Cerebellar cortex (tissue), 1 donor: ENCODE data around the gene NFIA.
A peak's percentile ranks its signal among the peaks of the same experiment; 100 is the strongest.

ENCODE experiments used
- DNase-seq: peaks from one replicate; pipeline ENCODE4 v3.0.0-alpha.2; 2015; ENCODE audit warnings: low spot score

The NFIA gene

DNA sequence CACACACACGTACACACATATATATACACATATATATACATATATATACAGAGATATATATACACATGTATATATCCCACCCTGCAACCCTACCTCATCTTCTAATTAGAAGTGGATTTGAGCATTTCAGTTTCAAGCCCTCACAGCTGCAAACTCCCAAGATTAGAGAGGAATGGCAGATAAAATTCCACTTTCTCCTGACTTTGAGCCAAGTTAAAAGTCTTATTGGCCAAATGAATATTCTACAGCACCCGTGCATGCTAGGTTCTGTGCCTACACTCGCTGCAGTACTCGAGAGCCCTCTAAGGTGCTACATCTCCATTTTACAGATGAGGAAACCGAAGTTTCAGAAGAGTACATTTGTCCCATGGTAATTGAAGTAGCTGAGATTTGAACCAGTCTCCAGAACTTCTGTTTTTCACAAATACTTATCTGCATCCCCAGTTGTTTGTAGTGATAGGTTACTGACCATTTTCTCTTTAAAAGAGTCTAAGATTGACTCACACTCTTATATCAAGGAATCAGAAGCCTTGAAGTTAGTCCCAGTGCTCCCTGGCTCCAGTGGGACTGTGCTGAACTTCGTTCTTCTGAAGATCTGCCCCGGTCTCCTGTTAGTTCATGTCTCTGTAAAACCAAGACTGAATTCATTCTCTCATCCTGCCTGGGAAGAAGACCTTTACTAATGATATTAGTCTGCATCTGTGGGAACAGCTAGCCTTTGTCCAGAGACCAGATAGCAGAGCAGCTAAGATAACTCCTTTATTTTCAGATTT is 350.4 kb downstream of the NFIA start:
- DNase-seq = no peak

DNA sequence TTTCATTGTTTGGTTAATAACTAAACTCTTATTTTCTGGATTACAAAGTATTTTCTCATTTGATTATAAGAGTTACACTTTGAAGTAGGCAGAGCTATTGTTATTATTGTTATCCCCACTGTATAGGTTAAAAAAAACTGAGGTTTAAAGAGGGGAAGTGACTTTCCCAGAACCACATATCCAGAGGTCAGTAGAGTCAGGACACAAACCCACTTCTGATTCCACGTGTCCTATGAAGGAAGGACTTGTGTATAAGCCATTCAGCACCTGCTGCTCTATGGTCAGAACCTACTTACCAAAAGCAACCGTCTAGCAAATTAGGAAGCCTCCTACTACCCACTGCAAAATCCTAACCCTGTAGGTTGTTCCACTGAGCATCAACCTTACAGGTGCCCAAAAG is 351.3 kb downstream of the NFIA start:
- no peak for DNase-seq

DNA sequence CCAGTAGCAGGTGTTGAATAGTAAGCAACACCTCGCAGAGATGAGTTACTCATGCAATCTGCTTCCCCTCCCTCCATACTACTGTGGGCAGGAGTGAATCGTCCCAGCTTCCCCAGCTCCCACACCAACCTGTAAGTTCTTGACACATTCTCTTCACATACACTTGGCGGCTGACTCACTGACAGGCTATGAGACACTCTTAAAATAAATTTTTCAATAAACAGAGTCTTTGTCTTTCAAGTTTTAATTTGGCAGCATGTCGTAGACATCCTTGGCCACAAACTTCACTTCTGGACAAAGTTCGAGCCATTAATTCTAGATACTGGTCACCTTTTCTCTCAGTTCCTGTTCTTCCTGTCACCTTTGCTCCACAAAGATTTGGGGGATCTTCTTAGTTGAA is 351.9 kb downstream of the NFIA start:
- no peak for DNase-seq

DNA sequence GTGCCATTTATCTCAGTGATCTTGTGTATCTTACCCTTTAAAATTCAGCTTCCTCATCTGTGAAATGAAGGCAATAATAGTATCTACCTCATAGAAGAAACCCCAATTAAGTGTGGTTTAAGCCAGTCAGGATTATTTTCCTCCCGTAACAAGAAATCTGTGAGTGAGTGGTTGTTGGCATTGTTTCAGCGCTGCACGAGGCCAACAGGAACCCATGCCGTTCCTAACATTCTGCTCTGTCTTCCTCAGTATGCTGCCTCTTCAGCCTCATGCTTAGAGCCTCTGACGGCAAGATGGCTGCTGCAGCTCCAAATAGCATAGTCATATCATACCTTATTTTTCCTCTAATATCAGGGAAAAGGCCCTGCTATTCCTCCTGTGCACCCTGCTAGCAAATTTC is 352.9 kb downstream of the NFIA start:
- peak; percentile 63 for DNase-seq

DNA sequence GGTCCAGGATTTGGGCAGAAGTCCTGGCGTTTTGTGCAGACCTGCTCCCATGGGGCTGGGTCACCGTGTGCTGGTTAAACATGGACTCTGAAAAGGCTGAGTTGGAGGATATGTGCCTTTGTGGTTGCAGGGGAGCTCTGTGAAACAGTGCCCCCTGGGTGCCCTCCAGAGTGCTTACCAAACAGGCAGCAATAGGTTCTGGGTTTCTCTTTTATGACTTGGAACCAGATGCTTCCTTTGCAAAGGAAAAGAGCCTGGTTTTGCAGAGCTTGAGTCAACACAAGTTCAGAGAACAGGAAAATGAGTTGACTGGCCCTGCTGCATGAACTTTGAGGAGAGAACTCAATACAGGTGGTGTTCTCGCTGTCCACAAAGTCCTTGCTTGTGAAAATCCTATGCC is 353.7 kb downstream of the NFIA start:
- DNase-seq = no peak

DNA sequence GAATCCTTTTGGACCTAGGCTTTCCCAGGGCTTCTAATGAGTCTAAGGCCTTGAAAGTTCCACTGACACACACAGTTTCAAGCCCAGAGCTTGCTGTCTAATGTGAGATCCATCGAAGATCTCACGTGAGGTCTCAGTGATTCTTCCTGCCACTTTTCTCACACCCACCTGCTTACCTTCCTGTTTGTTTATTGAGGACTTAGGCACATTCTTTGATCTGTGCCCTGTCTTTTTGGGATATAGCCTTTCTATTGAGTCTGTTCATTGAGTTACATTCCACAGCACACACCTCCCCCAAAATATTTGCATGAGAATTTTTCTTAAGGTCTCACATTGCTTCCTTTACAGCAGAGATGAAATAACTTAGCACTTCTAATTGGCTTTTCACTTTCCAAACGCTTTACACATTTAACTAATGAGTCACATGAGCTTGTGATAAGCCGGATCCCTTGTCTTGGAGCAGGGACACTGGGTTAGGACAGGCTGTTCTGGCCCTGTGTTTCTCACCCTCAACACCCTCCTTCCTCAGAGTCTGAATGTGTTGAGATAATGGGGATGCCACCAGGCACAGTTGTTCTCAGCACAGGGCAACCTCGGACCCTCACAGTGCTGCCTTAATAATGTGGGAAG is 354.2 kb downstream of the NFIA start:
- DNase-seq = no peak

DNA sequence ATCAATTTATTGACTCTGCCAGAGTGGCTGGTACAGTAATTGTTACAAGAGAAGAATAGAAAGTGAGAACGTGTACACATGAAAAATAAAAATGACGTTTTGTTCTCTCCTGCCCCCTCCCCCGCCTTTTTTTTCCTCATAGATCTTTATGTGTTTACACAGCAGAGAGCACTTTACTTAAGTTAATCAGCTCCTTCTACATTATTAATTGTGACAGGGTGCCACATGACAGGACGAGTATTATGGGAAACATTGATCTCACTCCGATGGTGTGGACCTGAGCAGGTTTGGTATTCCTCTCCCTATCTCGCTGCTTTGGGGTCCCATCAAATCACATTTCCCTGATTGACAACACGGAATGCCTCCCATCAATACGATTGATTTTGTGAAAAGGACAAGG is 356.9 kb downstream of the NFIA start:
- DNase-seq = no peak

DNA sequence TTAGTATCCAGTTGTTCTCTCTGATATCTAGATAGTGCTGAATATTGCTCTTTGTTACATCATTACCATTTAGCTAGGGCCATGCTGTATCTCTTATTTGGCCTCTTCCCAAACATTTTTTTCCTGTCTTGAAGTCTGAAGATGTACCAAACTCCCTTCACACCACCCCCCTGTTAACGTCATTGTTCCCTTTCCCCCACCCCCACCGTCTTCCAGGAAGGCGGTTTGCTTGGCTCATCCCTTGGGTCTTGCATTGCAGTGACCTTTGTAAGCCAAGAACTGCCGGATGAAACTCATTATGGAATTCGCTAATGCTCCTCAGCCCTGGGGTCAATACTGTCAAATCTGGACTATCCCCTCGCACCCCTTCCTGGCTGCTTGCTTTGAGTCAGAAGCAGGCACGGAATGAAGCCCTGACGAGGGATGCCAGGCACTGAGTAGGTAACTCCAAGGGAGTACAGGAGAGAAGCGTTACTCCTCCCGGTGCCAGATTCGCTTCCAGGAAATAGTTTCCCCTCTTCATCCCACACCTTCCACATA is 359.4 kb downstream of the NFIA start:
- no peak for DNase-seq

DNA sequence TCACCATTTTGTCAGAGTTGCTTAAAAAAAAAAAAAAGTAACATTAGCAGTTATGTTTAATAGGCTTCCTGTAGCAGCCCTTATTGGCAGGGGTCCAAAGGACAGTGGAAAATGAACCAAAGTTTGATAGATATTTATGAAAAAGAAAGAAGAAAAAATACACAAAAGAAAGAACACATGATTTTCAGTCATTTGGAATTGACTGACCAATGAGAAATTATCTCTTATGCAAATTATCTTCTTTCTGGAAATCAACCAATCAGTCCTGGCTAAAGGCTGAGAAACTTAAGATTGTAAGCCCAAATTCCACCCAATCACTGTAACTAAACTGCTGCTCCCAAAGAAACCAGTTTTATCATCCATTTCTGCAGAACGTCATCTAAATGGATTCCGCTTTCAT is 360.2 kb downstream of the NFIA start:
- no peak for DNase-seq

DNA sequence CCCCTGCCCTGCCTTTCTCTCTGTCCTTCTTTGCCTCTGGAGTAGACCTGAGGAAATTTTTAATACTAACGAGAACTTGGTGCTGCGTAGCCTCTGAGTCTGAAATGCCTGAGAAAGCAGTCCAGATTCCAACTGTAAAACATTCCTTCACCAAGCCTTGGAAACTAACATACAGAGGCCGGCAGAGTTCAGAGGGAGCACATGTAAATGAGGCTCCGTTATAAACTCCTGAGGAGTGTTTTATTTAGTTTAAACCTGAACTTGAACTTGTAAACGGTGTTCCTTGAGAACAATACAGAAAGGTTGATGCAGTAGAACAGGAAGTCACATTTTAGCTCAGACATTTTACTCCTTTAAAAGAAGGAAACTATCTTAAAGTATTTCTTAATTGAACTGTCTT is 361.9 kb downstream of the NFIA start:
- no peak for DNase-seq

DNA sequence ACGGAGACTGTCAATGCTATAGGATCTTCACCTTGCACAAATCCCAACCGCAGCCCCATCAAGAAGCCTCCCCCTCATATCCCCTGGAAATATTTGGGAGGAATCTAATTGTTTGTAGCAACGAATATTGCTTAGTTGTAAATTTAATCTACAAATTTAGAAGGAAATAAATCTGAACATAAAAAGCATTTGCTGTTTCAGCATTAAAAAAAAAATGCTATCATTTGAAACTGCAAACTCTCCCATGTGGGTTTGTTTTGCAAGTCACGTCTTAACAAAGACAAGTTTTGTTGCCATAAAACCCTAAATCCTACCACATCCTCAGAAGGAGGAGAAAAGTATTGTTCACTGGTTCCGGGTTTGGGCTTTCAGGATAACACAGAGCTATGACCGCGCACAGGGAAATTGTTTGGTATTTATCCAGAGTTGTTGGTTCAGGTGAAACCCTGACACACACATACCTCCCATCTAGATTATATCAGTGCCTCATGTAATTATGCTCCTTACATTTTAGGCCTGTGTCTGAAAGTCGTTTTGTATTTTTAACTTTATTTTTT is 363.0 kb downstream of the NFIA start:
- DNase-seq = no peak

DNA sequence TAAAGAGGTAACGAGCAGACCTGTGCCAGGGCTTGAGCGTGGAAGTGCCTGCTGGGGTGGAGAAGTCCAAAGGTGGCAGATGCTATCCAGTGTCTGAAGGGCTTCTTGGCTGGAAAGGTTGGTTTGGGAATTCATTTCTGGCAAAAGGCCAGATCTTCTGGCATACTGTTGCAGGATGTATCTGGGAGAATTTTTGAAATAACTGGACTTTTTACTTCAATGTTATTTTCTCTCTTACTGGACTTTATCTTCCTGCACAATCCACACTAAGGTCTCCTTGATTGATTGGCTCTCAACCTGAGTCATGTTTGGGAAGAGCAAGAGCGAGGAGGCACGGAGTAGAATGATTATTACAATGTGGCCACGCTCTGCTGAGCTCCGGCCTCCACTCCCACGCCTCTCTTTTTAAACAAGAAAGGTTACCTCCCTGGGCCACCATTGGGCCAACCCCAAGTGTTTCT is 364.2 kb downstream of the NFIA start:
- DNase-seq = peak; percentile 63

DNA sequence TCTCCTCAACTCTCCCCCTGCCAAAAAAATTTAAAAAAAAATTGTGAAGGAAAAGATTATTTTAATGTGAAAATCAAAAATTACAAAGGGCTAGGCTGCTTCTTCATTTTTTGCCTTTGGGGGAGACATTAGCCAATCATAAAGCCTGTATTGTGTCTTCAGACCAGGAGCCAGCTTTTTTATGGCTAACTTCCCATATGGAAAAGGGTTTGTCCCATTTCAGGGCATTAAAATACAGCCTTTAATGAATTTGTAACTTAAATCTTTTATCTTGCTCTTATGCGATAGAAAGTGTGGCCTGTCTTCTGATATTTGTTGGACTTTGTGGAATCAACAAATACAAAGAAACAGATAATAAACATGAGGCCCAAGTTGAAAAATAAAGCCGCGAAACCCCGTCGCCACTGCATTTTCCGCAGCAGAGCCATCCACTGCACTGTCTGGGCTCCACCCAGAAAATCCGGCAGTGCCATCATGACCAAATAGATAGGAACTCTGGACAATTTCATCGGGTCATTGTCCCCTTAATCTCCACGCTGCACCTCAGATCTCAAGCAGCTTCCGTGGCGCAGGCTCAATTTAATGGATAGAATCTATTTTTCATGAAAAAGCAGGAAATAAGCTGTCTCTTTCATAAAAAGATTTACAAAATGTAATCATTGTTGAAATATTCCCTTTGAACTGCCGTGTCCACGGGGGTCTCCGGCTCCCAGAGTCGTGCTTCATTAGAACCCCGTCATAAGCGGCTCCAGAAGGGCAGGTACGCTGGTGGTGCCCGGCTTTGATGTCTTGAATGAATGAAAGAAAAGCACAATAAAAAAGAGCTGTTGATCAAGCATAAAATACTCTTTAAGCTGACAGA is 365.0 kb downstream of the NFIA start:
- no peak for DNase-seq

DNA sequence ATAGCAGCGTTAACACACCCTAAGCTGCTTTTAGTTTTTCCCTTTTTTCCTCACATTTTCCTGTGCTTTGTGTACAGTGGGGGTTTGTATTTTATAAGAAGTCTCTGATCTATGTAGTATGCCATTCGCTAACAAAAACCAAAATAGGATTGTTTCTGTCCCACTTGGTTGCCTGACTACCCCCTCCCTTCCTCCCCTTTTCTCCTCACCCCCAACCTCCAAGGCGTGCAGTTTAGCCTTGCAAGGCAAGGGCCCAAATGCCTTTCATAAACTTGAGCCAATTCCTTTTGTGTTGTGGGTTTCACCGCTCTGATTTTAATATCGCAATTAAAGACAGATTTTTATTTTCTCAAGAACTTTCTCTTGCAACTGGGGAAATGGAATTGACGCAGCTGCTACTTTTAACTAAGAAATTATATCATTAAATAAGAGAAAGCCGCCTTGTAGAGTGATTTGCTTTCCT is 365.6 kb downstream of the NFIA start:
- DNase-seq = no peak

DNA sequence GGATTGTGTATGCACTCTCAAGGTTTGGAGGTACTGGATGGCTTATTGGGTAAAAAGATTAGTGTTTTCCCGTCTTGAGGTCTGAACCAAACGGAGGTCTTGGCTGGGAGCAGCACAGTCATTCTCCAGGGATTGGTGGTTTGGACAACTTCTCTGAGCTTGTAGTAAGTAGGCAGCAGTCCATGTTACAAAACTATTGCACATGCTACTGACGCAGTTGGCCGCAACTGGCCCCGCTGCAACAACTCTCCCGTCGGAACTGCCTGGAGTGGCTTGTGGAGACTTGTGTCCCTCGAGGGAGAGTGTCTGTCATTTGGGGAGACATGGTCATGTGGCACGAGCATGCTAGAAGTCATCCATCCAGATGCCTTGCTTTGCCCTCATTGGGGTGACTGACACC is 366.6 kb downstream of the NFIA start:
- DNase-seq = no peak

DNA sequence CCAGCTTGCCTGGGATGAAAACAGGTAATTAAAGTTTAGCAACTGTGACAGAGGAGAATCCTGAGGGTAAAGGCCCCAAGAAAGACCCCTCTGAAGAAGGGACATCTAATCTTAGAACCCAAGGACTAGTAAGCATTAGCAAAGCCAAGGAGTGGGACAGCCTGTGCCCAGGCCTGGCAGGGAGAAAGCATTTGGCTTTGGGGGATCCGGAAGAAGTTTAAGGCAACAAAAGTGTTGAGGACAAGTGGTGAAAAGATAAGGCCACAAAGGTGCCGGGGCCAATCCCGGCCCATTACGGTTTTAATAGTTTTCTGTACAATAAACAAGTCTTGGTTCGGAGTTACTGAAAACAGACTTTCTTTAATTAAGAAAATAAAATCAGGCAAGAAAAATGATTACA is 367.0 kb downstream of the NFIA start:
- DNase-seq = no peak

DNA sequence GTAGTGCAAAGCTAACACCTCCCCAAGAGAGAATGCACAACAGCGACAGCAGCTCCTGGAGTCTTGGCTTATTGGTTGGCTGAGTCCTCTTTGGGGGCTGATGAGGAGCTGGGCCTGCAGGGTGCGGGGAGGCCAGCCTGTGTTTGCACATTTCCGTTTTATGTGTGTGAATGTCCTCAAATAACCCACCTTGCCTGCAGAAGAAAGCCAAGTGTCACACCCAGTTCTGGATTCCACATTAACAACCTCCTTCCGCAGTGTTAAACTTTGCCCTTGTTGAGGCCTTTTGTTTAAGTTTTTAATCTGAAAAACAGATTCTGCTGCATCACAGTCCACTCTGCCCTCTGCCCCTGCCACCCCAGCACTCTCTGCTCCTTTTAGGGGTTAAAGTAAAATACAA is 368.1 kb downstream of the NFIA start:
- DNase-seq = peak; percentile 35

DNA sequence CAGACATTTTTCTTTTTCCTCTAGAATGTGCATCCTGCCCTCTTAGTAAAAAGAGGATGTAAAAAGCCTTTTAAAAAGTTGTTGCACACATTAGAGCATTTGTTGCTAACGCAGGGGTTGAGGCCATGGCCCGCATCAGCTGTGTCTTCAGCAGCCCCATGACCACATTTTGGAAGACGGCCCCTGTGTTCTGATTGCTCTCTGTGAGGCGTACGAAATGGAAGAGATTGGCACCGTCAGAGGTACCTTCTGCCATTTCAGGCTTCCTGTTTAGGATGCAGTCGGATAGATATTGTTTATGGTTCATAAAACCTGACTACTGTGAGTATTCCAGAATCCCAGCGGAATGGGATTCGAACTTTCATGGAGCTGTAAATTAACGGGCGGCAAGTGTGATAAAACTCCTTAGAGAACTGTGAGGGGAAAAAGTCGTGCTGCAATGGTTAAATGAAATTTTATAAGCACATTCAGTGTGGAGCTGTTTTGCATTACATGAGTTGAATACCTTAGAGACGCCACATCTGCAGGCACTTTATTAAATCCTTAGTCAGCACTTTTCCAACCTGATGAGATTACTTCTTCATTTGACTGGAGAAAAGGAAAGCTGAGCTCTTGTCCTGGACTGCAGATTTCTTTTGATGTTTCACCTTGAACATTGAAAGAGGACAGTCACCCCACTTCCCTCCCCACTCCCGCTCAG is 368.7 kb downstream of the NFIA start:
- DNase-seq = no peak

DNA sequence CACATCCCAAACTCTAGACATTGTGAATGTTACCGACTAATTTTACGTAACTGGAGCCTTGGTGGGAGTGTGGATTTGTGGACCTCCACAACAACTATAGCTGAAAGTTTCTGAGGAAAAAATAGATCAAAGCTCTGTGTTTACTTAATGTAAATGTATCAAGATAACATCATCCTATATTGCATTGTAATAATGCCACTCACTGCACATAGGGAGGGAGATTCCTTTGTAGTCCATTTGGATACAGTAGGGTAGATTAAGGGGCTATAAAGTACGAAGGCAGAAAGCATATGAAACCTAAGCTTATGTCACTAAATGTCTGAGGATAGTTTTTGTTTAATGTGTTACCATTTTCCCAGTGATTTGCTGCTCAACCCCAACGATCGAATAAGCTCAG is 369.2 kb downstream of the NFIA start:
- DNase-seq = no peak

DNA sequence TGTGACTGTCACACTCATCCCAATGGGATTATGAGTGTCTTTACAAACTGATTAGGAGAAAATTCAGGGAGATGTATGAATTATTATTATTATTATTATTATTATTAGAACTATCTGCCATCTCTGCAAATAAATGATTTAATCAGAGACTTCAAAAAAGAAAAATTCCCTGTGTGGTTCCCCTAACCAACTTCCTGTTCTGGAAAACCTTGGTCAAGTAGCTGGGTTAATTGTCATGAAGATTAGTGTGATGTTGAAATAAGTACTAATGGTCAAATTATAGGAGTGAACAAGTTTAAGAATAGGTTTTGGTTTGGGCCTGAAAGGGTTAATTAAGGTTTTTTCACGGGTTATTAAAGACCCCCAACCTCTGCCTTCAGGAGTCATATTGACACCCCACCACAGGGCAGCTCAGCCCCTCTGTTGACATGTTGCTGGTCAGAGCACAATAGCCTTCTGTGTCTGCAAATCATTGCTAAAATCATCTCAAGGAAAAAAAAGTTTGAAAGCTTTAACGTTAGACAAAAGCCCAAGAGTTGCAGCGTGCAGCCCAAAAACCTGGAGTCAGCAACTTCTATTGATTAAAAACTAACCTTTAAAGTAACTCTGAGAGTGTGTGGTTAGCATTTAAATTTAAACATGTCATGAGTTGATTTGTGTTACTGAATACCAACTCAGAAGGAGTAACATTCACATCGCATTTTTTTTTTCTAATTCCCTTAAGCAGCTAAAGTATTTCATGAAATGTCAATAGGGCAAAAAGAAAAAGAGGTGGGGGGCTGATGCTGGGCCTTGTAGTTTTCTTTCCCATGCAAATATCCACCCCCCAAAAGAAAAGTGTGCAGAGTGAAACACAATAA is 370.0 kb downstream of the NFIA start:
- peak; percentile 16 for DNase-seq
